Gastrocnemius medialis (tissue), 4 donors: ENCODE measurements around the gene MARCHF10. TPM values are rescaled to one million over a fixed set of nuclear protein-coding genes. Genes with fewer than 3 reads are reported as not detected.

Experiments
- ATAC-seq, 2 donors: fragments of 150-250 bp; one replicate each; pipeline ENCODE4 v1.9.1; 2016
- DNase-seq, 2 donors: peaks; one replicate each; pipeline ENCODE4 v3.0.0-alpha.2; 2019
- H3K27ac ChIP-seq, 4 donors: fragments of 200-600 bp; sonication (generic); 1 replicate in 1 of 4; 2 replicates in 3 of 4; pipeline ENCODE4 v1.5.1; 2016 to 2018; ENCODE audit warnings: mild to moderate bottlenecking in 2 of 4, moderate library complexity in 1 of 4
- H3K27me3 ChIP-seq, 3 donors: fragments of 200-600 bp; sonication (generic) in 2 of 3; 1 replicate in 1 of 3; 2 replicates in 2 of 3; pipeline versions ENCODE4 v1.5.1 to v1.6.0; 2016 to 2019; ENCODE audit warnings: mild to moderate bottlenecking in 1 of 3, moderate library complexity in 1 of 3
- H3K36me3 ChIP-seq, 2 donors: fragments of 200-600 bp; sonication (generic) in 1 of 2; one replicate each; pipeline ENCODE4 v1.5.1; 2017 to 2018
- H3K4me1 ChIP-seq, 2 donors: fragments of 200-600 bp; sonication (generic) in 1 of 2; one replicate each; pipeline ENCODE4 v1.5.1; 2016 to 2017; ENCODE audit warnings: mild to moderate bottlenecking in 2 of 2
- H3K4me3 ChIP-seq, 4 donors: fragments of 200-600 bp; sonication (generic) in 3 of 4; 1 replicate in 1 of 4; 2 replicates in 3 of 4; pipeline ENCODE4 v1.5.1; 2016 to 2019; ENCODE audit warnings: mild to moderate bottlenecking in 2 of 4
- H3K9me3 ChIP-seq, 3 donors: fragments of 200-600 bp; sonication (generic) in 2 of 3; 1 replicate in 1 of 3; 2 replicates in 2 of 3; pipeline ENCODE4 v1.5.1; 2016 to 2019
- CTCF ChIP-seq, 5 experiments: fragments of 450-650 bp in 3 of 5; fragments of 200-600 bp in 2 of 5; sonication (generic) in 2 of 5; IDR thresholded peaks in 4 of 5; conservative IDR thresholded peaks in 1 of 5; 1 replicate in 4 of 5; 2 replicates in 1 of 5; pipeline ENCODE4 v1.5.1; 2016 to 2019; ENCODE audit warnings: antibody characterized with exemption in 5 of 5, mild to moderate bottlenecking in 3 of 5, moderate library complexity in 3 of 5
- POLR2A ChIP-seq, 2 donors: fragments of 450-650 bp; IDR thresholded peaks; one replicate each; pipeline ENCODE4 v1.6.1; 2017; ENCODE audit warnings: antibody characterized with exemption in 2 of 2, mild to moderate bottlenecking in 2 of 2, moderate library complexity in 2 of 2
- in situ Hi-C, 4 donors: fragments of 200-750 bp; cut with MboI; loops; one replicate each; pipeline versions ENCODE4 v1.15.0 to v1.8.0; 2017; ENCODE audit warnings: low sequenced_read_pairs in 4 of 4
- intact Hi-C: fragments of 100-400 bp; cut with DNase I; formaldehyde crosslinking; loops from one replicate; pipeline ENCODE4 v1.15.1; 2023; ENCODE audit warnings: low total_unique reads
- total RNA-seq, 4 donors: library from RNA; depleted of rRNA; stranded (reverse); fragments of >200 nt; gene quantifications; one replicate each; pipeline versions ENCODE4 v1.1.0 to v1.2.3, GENCODE V29; 2016

Gene MARCHF10
- total RNA-seq, 4 donors from 2014 or later = not detected

- ATAC-seq (no peak), DNase-seq (no peak)
- TF ChIP-seq CTCF (IDR thresholded peaks at IDR 0.05 in 4 of 5, conservative IDR thresholded peaks at IDR 0.05 in 1 of 5) (no peak), POLR2A (IDR thresholded peaks at IDR 0.05) (no peak)
- in situ Hi-C loops = no loop called here
- peaks cover 0 to 3% (median 0%) of the 10 kb centered on the region in 3 donors for H3K27me3 ChIP-seq
- no peaks in the 10 kb centered on the region for H3K9me3 ChIP-seq
- H3K4me3 ChIP-seq = no peak overlapping the region
- no peaks in the 10 kb centered on the region for H3K4me1 ChIP-seq
- no peak overlapping the region for H3K27ac ChIP-seq
- H3K36me3 ChIP-seq = no peaks in the 10 kb centered on the region
- intact Hi-C loops = no loop called here
Observed at GRCh38 chr17:62727916-62728672, 80.0 kb downstream of the MARCHF10 start.

- Histone ChIP-seq H3K36me3 (no peaks in the 10 kb centered on the region), H3K4me1 (no peaks in the 10 kb centered on the region), H3K9me3 (no peaks in the 10 kb centered on the region), H3K27me3 (peaks cover 0 to 3% (median 0%) of the 10 kb centered on the region in 3 donors), H3K27ac (no peak overlapping the region), H3K4me3 (no peak overlapping the region)
- no peak for DNase-seq
- ATAC-seq = no peak
- intact Hi-C loops = no loop called here
- no peak for TF ChIP-seq POLR2A (IDR thresholded peaks at IDR 0.05)
- in situ Hi-C loops = no loop called here
Observed at GRCh38 chr17:62725791-62726249, 82.3 kb downstream of the MARCHF10 start.

GRCh38 chr17:62724398-62725146 is 83.5 kb downstream of the MARCHF10 start:
- no peak for TF ChIP-seq CTCF (IDR thresholded peaks at IDR 0.05 in 4 of 5, conservative IDR thresholded peaks at IDR 0.05 in 1 of 5)
- no peak for TF ChIP-seq POLR2A (IDR thresholded peaks at IDR 0.05)
- Histone ChIP-seq H3K4me3 (no peak overlapping the region), H3K27ac (no peak overlapping the region), H3K9me3 (no peaks in the 10 kb centered on the region), H3K27me3 (peaks cover 0 to 3% (median 0%) of the 10 kb centered on the region in 3 donors), H3K36me3 (no peaks in the 10 kb centered on the region), H3K4me1 (no peaks in the 10 kb centered on the region)
- in situ Hi-C loops (loop anchor here in 2 of 4 donors (25.0 kb wide), 2 partner anchors 238 to 688 kb away; partner anchors contain the start of gene TANC2 (in 2 of the 2)), intact Hi-C loops (no loop called here)
- no peak for ATAC-seq
- no peak for DNase-seq

GRCh38 chr17:62723842-62724241 is 84.3 kb downstream of the MARCHF10 start:
- H3K27me3 ChIP-seq = peaks cover 0 to 3% (median 0%) of the 10 kb centered on the region in 3 donors
- in situ Hi-C loops = loop anchor here in 2 of 4 donors (25.0 kb wide), 2 partner anchors 238 to 688 kb away; partner anchors contain the start of gene TANC2 (in 2 of the 2)
- no peaks in the 10 kb centered on the region for H3K36me3 ChIP-seq
- DNase-seq (no peak), ATAC-seq (no peak)
- TF ChIP-seq POLR2A (IDR thresholded peaks at IDR 0.05) = no peak
- TF ChIP-seq CTCF (IDR thresholded peaks at IDR 0.05 in 4 of 5, conservative IDR thresholded peaks at IDR 0.05 in 1 of 5) = no peak
- no peak overlapping the region for H3K27ac ChIP-seq
- no peaks in the 10 kb centered on the region for H3K9me3 ChIP-seq
- intact Hi-C loops = no loop called here
- no peak overlapping the region for H3K4me3 ChIP-seq
- no peaks in the 10 kb centered on the region for H3K4me1 ChIP-seq

GRCh38 chr17:62722625-62723024 is 85.5 kb downstream of the MARCHF10 start:
- in situ Hi-C loops = loop anchor here in 2 of 4 donors (25.0 kb wide), 2 partner anchors 240 to 690 kb away; partner anchors contain the start of gene TANC2 (in 2 of the 2)
- intact Hi-C loops = no loop called here
- Histone ChIP-seq H3K4me3 (no peak overlapping the region), H3K9me3 (no peaks in the 10 kb centered on the region), H3K27me3 (peaks cover 0 to 3% (median 0%) of the 10 kb centered on the region in 3 donors), H3K4me1 (no peaks in the 10 kb centered on the region), H3K27ac (no peak overlapping the region), H3K36me3 (no peaks in the 10 kb centered on the region)
- DNase-seq (no peak), ATAC-seq (no peak)
- TF ChIP-seq CTCF (IDR thresholded peaks at IDR 0.05 in 4 of 5, conservative IDR thresholded peaks at IDR 0.05 in 1 of 5) (no peak), POLR2A (IDR thresholded peaks at IDR 0.05) (no peak)
